ENCODE results near the gene TRIML2. TPM values are rescaled to one million over a fixed set of nuclear protein-coding genes. Genes with fewer than 3 reads are reported as not detected.

Gene TRIML2
- total RNA-seq, 4 donors from 2014 or later: not detected

DNA sequence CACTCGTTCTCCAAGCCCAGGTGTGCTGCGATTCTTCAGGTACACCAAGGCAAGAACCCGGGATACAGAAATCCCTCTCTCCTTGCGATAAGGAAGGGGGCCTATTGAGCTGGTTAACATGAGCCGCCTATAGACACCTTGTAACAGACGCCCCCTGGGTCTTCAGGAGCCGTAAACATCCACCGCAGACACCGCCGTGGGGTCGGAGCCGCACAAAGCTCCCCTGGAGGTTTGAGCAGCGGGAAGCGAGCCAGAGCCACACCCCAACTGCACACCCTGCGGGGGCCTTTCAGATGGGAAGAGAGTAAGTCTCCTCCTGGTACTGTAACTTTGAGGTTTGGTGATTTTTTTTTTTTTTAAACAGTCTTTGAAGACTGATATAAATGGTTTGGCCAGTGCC, 67.2 kb downstream of the TRIML2 start:
- no peaks in the 10 kb centered on the region for H3K9me3 ChIP-seq

DNA sequence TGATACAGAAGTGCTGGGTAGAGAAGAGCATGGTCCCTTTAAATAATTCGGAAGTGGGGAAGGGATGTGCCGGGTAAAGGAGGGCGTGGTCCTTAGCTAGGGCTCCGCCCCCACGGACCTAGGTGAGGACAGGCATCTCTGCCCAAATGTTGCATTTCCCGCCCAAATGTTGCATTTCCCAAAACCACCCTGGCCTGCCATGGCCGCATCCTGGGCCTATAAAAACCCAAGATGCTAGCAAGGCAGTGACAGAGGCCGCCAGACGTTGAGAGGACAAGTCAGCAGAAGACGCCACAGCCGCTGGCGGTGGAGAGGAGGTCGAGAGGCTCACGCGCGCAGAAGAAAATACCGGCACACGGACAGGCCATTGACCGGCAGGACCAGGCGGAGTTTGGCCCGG, 67.7 kb downstream of the TRIML2 start:
- no peak overlapping the region for H3K27ac ChIP-seq
- TF ChIP-seq, protein P1, sequence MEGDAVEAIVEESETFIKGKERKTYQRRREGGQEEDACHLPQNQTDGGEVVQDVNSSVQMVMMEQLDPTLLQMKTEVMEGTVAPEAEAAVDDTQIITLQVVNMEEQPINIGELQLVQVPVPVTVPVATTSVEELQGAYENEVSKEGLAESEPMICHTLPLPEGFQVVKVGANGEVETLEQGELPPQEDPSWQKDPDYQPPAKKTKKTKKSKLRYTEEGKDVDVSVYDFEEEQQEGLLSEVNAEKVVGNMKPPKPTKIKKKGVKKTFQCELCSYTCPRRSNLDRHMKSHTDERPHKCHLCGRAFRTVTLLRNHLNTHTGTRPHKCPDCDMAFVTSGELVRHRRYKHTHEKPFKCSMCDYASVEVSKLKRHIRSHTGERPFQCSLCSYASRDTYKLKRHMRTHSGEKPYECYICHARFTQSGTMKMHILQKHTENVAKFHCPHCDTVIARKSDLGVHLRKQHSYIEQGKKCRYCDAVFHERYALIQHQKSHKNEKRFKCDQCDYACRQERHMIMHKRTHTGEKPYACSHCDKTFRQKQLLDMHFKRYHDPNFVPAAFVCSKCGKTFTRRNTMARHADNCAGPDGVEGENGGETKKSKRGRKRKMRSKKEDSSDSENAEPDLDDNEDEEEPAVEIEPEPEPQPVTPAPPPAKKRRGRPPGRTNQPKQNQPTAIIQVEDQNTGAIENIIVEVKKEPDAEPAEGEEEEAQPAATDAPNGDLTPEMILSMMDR (IDR thresholded peaks at IDR 0.05 in 4 of 5, conservative IDR thresholded peaks at IDR 0.05 in 1 of 5): no peak
- TF ChIP-seq POLR2A (IDR thresholded peaks at IDR 0.05): no peak
- H3K4me1 ChIP-seq: no peaks in the 10 kb centered on the region
- in situ Hi-C loops (cut with MboI; ENCODE audit: low sequenced_read_pairs in 4 of 4): no loop called here
- H3K27me3 ChIP-seq: no peaks in the 10 kb centered on the region
- no peak overlapping the region for H3K4me3 ChIP-seq
- no peaks in the 10 kb centered on the region for H3K9me3 ChIP-seq
- no peaks in the 10 kb centered on the region for H3K36me3 ChIP-seq
- DNase-seq: no peak
- intact Hi-C loops (cut with DNase I; ENCODE audit: low total_unique reads): no loop called here
- ATAC-seq: no peak

More for the DNA sequence above, 67.2 kb downstream of the TRIML2 start:
- DNase-seq: no peak
- Histone ChIP-seq H3K36me3 (no peaks in the 10 kb centered on the region), H3K4me1 (no peaks in the 10 kb centered on the region), H3K27ac (no peak overlapping the region), H3K27me3 (no peaks in the 10 kb centered on the region), H3K4me3 (no peak overlapping the region)
- no peak for ATAC-seq
- intact Hi-C loops (cut with DNase I; ENCODE audit: low total_unique reads): no loop called here
- no peak for TF ChIP-seq POLR2A (IDR thresholded peaks at IDR 0.05)
- TF ChIP-seq, protein P1 (IDR thresholded peaks at IDR 0.05 in 4 of 5, conservative IDR thresholded peaks at IDR 0.05 in 1 of 5): no peak
- in situ Hi-C loops (cut with MboI; ENCODE audit: low sequenced_read_pairs in 4 of 4): no loop called here

Other genes starting within 250 kb of the TRIML2 start
- gene ZFP42, start 113.8 kb downstream of the TRIML2 start, total RNA-seq: not detected
- gene TRIML1, start 29.8 kb upstream of the TRIML2 start, total RNA-seq: not detected

Measured in gastrocnemius medialis (tissue), 4 donors.